Keratinocyte (primary cell): Measurements from ENCODE around the gene GPC5. TPM values are rescaled to one million over a fixed set of nuclear protein-coding genes. Genes with fewer than 3 reads are reported as not detected.

Experiments
- DNase-seq: peaks from one replicate; pipeline ENCODE4 v3.0.0-alpha.2; 2011; ENCODE audit warnings: low read depth, missing footprints, low spot score
- FAIRE-seq: peaks from 2 replicates; lab custom pipeline; 2011; peaks lifted over from hg19 to GRCh38; lab: Jason Lieb, UNC
- H2AFZ ChIP-seq: 2 replicates; pipeline ENCODE4 v1.6.0; 2012; ENCODE audit warnings: low read length, control low read depth, inconsistent platforms; ENCODE audit not compliant: control insufficient read depth
- H3K27ac ChIP-seq: 2 replicates; pipeline ENCODE4 v1.5.1; 2011; ENCODE audit warnings: low read length; ENCODE audit not compliant: control insufficient read depth, insufficient read depth
- H3K27me3 ChIP-seq: 3 replicates; pipeline ENCODE4 v1.6.0; 2011; ENCODE audit warnings: low read length; ENCODE audit not compliant: control insufficient read depth, insufficient read depth; ENCODE audit errors: extremely low read depth
- H3K36me3 ChIP-seq, 2 experiments: 2 replicates in 1 of 2; 3 replicates in 1 of 2; pipeline ENCODE4 v1.5.1; 2011; ENCODE audit warnings: low read length in 2 of 2, mild to moderate bottlenecking in 1 of 2; ENCODE audit not compliant: control insufficient read depth in 2 of 2, insufficient read depth in 2 of 2; ENCODE audit errors: extremely low read depth in 1 of 2
- H3K4me1 ChIP-seq: 3 replicates; pipeline ENCODE4 v1.5.1; 2011; ENCODE audit warnings: low read length; ENCODE audit not compliant: control insufficient read depth, insufficient read depth; ENCODE audit errors: extremely low read depth
- H3K4me2 ChIP-seq: 3 replicates; pipeline ENCODE4 v1.6.0; 2011; ENCODE audit warnings: low read depth, low read length; ENCODE audit not compliant: control insufficient read depth, insufficient read depth; ENCODE audit errors: extremely low read depth
- H3K4me3 ChIP-seq, 3 experiments: fragments of 200-600 bp in 1 of 3; sonication (generic) in 1 of 3; 2 replicates in 2 of 3; 3 replicates in 1 of 3; pipeline ENCODE4 v1.5.1; 2011 to 2016; ENCODE audit warnings: low read length in 3 of 3, mild to moderate bottlenecking in 3 of 3, control low read depth in 2 of 3, inconsistent platforms in 1 of 3, low read depth in 1 of 3, mixed read lengths in 1 of 3, mixed run types in 1 of 3, moderate library complexity in 1 of 3; ENCODE audit not compliant: control insufficient read depth in 2 of 3, insufficient read depth in 2 of 3; ENCODE audit errors: extremely low read depth in 1 of 3
- H3K79me2 ChIP-seq: 2 replicates; pipeline ENCODE4 v1.6.0; 2012; ENCODE audit warnings: low read length; ENCODE audit not compliant: control insufficient read depth, insufficient read depth
- H3K9ac ChIP-seq: 3 replicates; pipeline ENCODE4 v1.6.0; 2011; ENCODE audit warnings: low read length; ENCODE audit not compliant: control insufficient read depth, insufficient read depth; ENCODE audit errors: extremely low read depth
- H3K9me1 ChIP-seq: 3 replicates; pipeline ENCODE4 v1.6.0; 2011; ENCODE audit warnings: low read length; ENCODE audit not compliant: control insufficient read depth, insufficient read depth; ENCODE audit errors: extremely low read depth
- H3K9me3 ChIP-seq: 2 replicates; pipeline ENCODE4 v1.5.1; 2012; ENCODE audit warnings: low read depth, low read length; ENCODE audit not compliant: control insufficient read depth
- H4K20me1 ChIP-seq: 3 replicates; pipeline ENCODE4 v1.6.0; 2011; ENCODE audit warnings: low read length; ENCODE audit not compliant: control insufficient read depth, insufficient read depth; ENCODE audit errors: extremely low read depth
- CTCF ChIP-seq, 3 experiments: IDR thresholded peaks in 1 of 3; conservative IDR thresholded peaks in 1 of 3; optimal IDR thresholded peaks in 1 of 3; 2 replicates in 2 of 3; 3 replicates in 1 of 3; pipeline versions ENCODE3 to v1.5.1; 2011; ENCODE audit warnings: low read length in 3 of 3, mild to moderate bottlenecking in 3 of 3, moderate library complexity in 2 of 3, control low read depth in 1 of 3, inconsistent platforms in 1 of 3; ENCODE audit not compliant: insufficient read depth in 2 of 3; ENCODE audit errors: extremely low read depth in 1 of 3
- EZH2 ChIP-seq: IDR thresholded peaks from one replicate; pipeline ENCODE4 v1.6.1; 2012; ENCODE audit warnings: inconsistent platforms, mild to moderate bottlenecking, low read length, moderate library complexity
- dilution Hi-C: fragments of 300-500 bp; cut with MboI; formaldehyde crosslinking; loops from one replicate; pipeline ENCODE4 v1.7.0; 2020; ENCODE audit warnings: low sequenced_read_pairs; ENCODE audit not compliant: extremely low pct_ligation_motif_present
- polyA plus RNA-seq, 5 experiments: library from polyadenylated mRNA; depleted of rRNA in 3 of 5; stranded (reverse) in 3 of 5; stranded (forward) in 1 of 5; unstranded in 1 of 5; fragments of >200 nt; gene quantifications; 1 replicate in 1 of 5; 2 replicates in 3 of 5; 3 replicates in 1 of 5; pipeline versions ENCODE4 v1.2.1 to v1.2.3, GENCODE V29; 2011 to 2012; ENCODE audit warnings: missing spikeins in 2 of 5, low read depth in 1 of 5, low replicate concordance in 1 of 5

The GPC5 gene
- polyA plus RNA-seq, 1 donor (not counting 4 experiments of a cell fraction or from before 2014, with no cell fraction given): 0.10 TPM

- no peak overlapping the region for H3K4me3 ChIP-seq
- H3K27me3 ChIP-seq: no peaks in the 10 kb centered on the region
- no peaks in the 10 kb centered on the region for H3K79me2 ChIP-seq
- no peak overlapping the region for H3K9ac ChIP-seq
- FAIRE-seq: no peak
- dilution Hi-C loops: no loop called here
- H3K4me2 ChIP-seq: no peak overlapping the region
- H3K36me3 ChIP-seq: no peaks in the 10 kb centered on the region
- no peak for DNase-seq
- H4K20me1 ChIP-seq: no peaks in the 10 kb centered on the region
- no peak overlapping the region for H3K27ac ChIP-seq
- H3K4me1 ChIP-seq: no peaks in the 10 kb centered on the region
- no peak overlapping the region for H2AFZ ChIP-seq
- no peaks in the 10 kb centered on the region for H3K9me3 ChIP-seq
- no peak for TF ChIP-seq EZH2
- no peak for TF ChIP-seq CTCF (optimal IDR thresholded peaks at IDR 0.05 in 1 of 3, IDR thresholded peaks at IDR 0.05 in 1 of 3, conservative IDR thresholded peaks at IDR 0.05 in 1 of 3; ENCODE audit: extremely low read depth in 1 of 3, insufficient read depth in 2 of 3, low read length in 3 of 3)
- H3K9me1 ChIP-seq: no peaks in the 10 kb centered on the region
Measured at GRCh38 chr13:91609353-91609752, 210.9 kb downstream of the GPC5 start.

GRCh38 chr13:91618315-91618714 is 219.9 kb downstream of the GPC5 start:
- dilution Hi-C loops: no loop called here
- Histone ChIP-seq H3K27ac (no peak overlapping the region), H3K9ac (no peak overlapping the region), H2AFZ (no peak overlapping the region), H4K20me1 (no peaks in the 10 kb centered on the region), H3K79me2 (no peaks in the 10 kb centered on the region), H3K27me3 (no peaks in the 10 kb centered on the region), H3K9me1 (no peaks in the 10 kb centered on the region), H3K4me1 (no peaks in the 10 kb centered on the region), H3K4me2 (no peak overlapping the region), H3K36me3 (no peaks in the 10 kb centered on the region), H3K4me3 (no peak overlapping the region), H3K9me3 (no peaks in the 10 kb centered on the region)
- TF ChIP-seq EZH2 (no peak), CTCF (optimal IDR thresholded peaks at IDR 0.05 in 1 of 3, IDR thresholded peaks at IDR 0.05 in 1 of 3, conservative IDR thresholded peaks at IDR 0.05 in 1 of 3; ENCODE audit: extremely low read depth in 1 of 3, insufficient read depth in 2 of 3, low read length in 3 of 3) (no peak)
- DNase-seq (no peak), FAIRE-seq (no peak)
